Glutamatergic neuron (in vitro differentiated cells): ENCODE measurements around the gene GRK7. TPM values are rescaled to one million over a fixed set of nuclear protein-coding genes. Genes with fewer than 3 reads are reported as not detected.

ENCODE experiments used
- DNase-seq: peaks from one replicate; pipeline ENCODE4 v3.0.0; 2022
- H3K27ac Mint-ChIP-seq: one replicate; pipeline ENCODE4 v1.8.0; 2020; ENCODE audit warnings: mild to moderate bottlenecking, mixed read lengths, inconsistent platforms; ENCODE audit not compliant: unreplicated experiment
- H3K27me3 Mint-ChIP-seq: one replicate; pipeline ENCODE4 v1.8.0; 2020; ENCODE audit warnings: mild to moderate bottlenecking, moderate library complexity, mixed read lengths, inconsistent platforms; ENCODE audit not compliant: unreplicated experiment
- H3K36me3 Mint-ChIP-seq: one replicate; pipeline ENCODE4 v1.8.0; 2020; ENCODE audit warnings: mild to moderate bottlenecking, mixed read lengths, inconsistent platforms; ENCODE audit not compliant: unreplicated experiment
- H3K4me1 Mint-ChIP-seq: one replicate; pipeline ENCODE4 v1.8.0; 2020; ENCODE audit warnings: mild to moderate bottlenecking, low read depth, mixed read lengths, inconsistent platforms; ENCODE audit not compliant: unreplicated experiment
- H3K4me3 Mint-ChIP-seq: one replicate; pipeline ENCODE4 v1.8.0; 2020; ENCODE audit warnings: mild to moderate bottlenecking, mixed read lengths, inconsistent platforms; ENCODE audit not compliant: unreplicated experiment
- H3K9me3 Mint-ChIP-seq: one replicate; pipeline ENCODE4 v1.8.0; 2020; ENCODE audit warnings: mild to moderate bottlenecking, moderate library complexity, mixed read lengths, inconsistent platforms; ENCODE audit not compliant: unreplicated experiment
- CTCF ChIP-seq: fragments of 200-600 bp; sonication (generic); IDR thresholded peaks from one replicate; pipeline ENCODE4 v1.5.0; 2021; ENCODE audit not compliant: partially characterized antibody, unreplicated experiment
- total RNA-seq: library from RNA; stranded (reverse); fragmentation: NEBNext Ultra II Directional; extraction: Animal tissue kit (Norgen Biotek cat#: 25700); gene quantifications from one replicate; pipeline ENCODE4 v1.2.1, GENCODE V29; 2021; ENCODE audit not compliant: unreplicated experiment

Gene GRK7
- total RNA-seq, 1 donor from 2014 or later, result not detected

GRCh38 chr3:141811348-141811747 is 48.1 kb downstream of the GRK7 start:
- Mint-ChIP-seq H3K9me3 (no peaks in the 10 kb centered on the region), H3K27me3 (peaks cover 1% of the 10 kb centered on the region), H3K4me3 (no peak overlapping the region), H3K4me1 (peaks cover 3% of the 10 kb centered on the region), H3K36me3 (peaks cover 5% of the 10 kb centered on the region), H3K27ac (no peak overlapping the region)
- DNase-seq, result no peak
- TF ChIP-seq CTCF, result no peak

DNA sequence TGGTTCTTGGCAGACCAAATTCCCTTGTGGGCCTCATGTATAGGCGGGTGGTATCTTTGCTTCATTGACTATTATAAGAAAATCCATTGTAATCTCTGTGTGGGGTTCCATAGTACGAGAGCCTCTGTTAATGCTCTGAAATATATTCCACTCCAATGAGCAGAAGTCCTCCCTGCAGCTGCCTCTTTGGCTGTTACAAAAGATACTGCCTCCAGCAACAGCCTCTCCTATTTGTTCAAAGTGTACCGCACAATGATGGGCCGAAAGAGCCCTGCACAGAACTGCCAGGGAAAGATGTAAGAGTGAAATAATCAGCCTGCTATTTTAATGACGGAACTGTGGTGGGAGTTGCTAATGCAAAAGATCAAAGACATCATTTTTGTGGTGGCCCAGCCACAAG is 48.9 kb downstream of the GRK7 start:
- peaks cover 5% of the 10 kb centered on the region for H3K36me3 Mint-ChIP-seq
- no peaks in the 10 kb centered on the region for H3K9me3 Mint-ChIP-seq
- peaks cover 1% of the 10 kb centered on the region for H3K27me3 Mint-ChIP-seq
- H3K27ac Mint-ChIP-seq, result no peak overlapping the region
- no peak for DNase-seq
- no peak overlapping the region for H3K4me3 Mint-ChIP-seq
- no peak for TF ChIP-seq CTCF
- peaks cover 3% of the 10 kb centered on the region for H3K4me1 Mint-ChIP-seq

- DNase-seq, result no peak
- Mint-ChIP-seq H3K4me3 (no peak overlapping the region), H3K27ac (no peak overlapping the region), H3K27me3 (peaks cover 1% of the 10 kb centered on the region), H3K9me3 (no peaks in the 10 kb centered on the region), H3K4me1 (peaks cover 3% of the 10 kb centered on the region), H3K36me3 (peaks cover 5% of the 10 kb centered on the region)
- TF ChIP-seq CTCF, result no peak
Measured at GRCh38 chr3:141812586-141812985, 49.4 kb downstream of the GRK7 start.

Other genes with a start within 250 kb of the GRK7 start
- 95.0 TPM for gene RNF7, start 25.1 kb upstream of the GRK7 start, total RNA-seq
- 184 TPM for gene ATP1B3, start 113.2 kb downstream of the GRK7 start, total RNA-seq